NB4 (cell line): ENCODE results near the gene SAFB2.

ENCODE experiments used
- DNase-seq: peaks from one replicate; pipeline ENCODE4 v3.0.0; 2010; ENCODE audit warnings: low read depth
- H3K4me3 ChIP-seq: one replicate; pipeline ENCODE4 v1.5.1; 2011; ENCODE audit warnings: mild to moderate bottlenecking, low read depth, low read length, moderate library complexity
- CTCF ChIP-seq: IDR thresholded peaks from one replicate; pipeline ENCODE4 v1.5.1; 2012; ENCODE audit warnings: low read depth, low read length
- MAX ChIP-seq: IDR thresholded peaks from 2 replicates; pipeline ENCODE4 v1.6.1; 2011; ENCODE audit warnings: low read depth, low read length
- MYC ChIP-seq: IDR thresholded peaks from 2 replicates; pipeline ENCODE4 v1.6.1; 2011; ENCODE audit warnings: low read depth, low read length
- POLR2A ChIP-seq: IDR thresholded peaks from 2 replicates; pipeline ENCODE4 v1.6.1; 2011; ENCODE audit warnings: mild to moderate bottlenecking; ENCODE audit not compliant: insufficient read length; ENCODE audit errors: extremely low read depth

SAFB2 gene

GRCh38 chr19:5563008-5563431 lies 59.6 kb downstream of the SAFB2 start:
- TF ChIP-seq MYC (no peak), MAX (no peak), CTCF (peak; percentile 11)
- no peak for DNase-seq
- no peak overlapping the region for H3K4me3 ChIP-seq

- H3K4me3 ChIP-seq = no peak overlapping the region
- TF ChIP-seq MYC (no peak), CTCF (no peak), POLR2A (no peak), MAX (no peak)
- no peak for DNase-seq
Observed at GRCh38 chr19:5562280-5562679, 60.3 kb downstream of the SAFB2 start.

- no peak overlapping the region for H3K4me3 ChIP-seq
- DNase-seq = no peak
- TF ChIP-seq MAX = no peak
- peak; percentile 61 for TF ChIP-seq CTCF
Observed at GRCh38 chr19:5561559-5561958, 61.0 kb downstream of the SAFB2 start.

- DNase-seq = no peak
- TF ChIP-seq MYC = no peak
- no peak for TF ChIP-seq POLR2A
- TF ChIP-seq CTCF = no peak
- no peak for TF ChIP-seq MAX
- no peak overlapping the region for H3K4me3 ChIP-seq
Observed at GRCh38 chr19:5560156-5560555, 62.4 kb downstream of the SAFB2 start.

GRCh38 chr19:5559804-5560133 lies 62.8 kb downstream of the SAFB2 start:
- DNase-seq = no peak
- H3K4me3 ChIP-seq = no peak overlapping the region
- TF ChIP-seq POLR2A = no peak
- no peak for TF ChIP-seq MYC
- TF ChIP-seq CTCF = no peak
- TF ChIP-seq MAX = no peak

GRCh38 chr19:5558101-5558621 lies 64.4 kb downstream of the SAFB2 start:
- H3K4me3 ChIP-seq = no peak overlapping the region
- no peak for DNase-seq
- no peak for TF ChIP-seq CTCF
